GM20431 (cell line): ENCODE data around the gene BPNT1.

Source experiments
- in situ Hi-C: fragments of 300-500 bp; cut with MseI, MboI; formaldehyde crosslinking; loops from one replicate; pipeline ENCODE4 v1.15.0; 2020; ENCODE audit warnings: low sequenced_read_pairs; ENCODE audit not compliant: unreplicated experiment

BPNT1 gene

DNA sequence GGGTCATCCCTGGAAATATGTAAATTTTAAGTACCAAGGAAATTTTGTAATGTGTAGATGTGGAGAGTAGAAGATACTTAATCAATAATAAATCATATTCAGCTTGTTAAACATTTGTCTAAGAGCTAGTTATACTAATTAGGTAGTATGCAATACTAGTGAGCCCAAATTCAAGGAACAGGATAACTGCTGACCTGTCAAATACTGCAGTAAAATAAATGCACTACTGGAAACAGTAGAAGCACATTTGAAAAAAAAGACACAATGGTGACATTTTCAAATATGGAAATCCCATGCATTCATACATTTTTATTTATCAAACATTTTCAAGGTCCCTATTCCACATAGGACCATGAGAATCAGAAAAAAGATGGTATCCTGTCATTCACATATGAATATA is 70.5 kb downstream of the BPNT1 start:
- in situ Hi-C loops, result no loop called here

DNA sequence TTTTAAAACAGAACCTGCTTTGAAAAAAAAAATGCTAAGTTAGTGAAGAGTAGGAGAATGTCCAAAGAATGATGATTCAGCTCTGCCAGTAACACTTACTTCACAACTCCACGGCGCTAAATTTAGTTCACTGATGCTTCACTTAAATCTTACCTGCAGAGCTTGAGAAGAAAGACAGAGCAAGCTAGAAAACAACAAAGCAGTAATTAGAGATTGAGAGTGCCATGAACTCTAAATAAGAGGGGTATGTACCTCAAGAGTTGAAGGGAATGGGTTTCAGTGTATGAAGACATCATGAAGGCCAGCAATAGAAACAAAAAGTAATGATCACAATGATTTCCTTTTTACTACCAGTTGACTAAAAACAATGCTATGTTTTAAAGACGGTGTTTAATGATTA is 76.1 kb downstream of the BPNT1 start:
- in situ Hi-C loops, result no loop called here

DNA sequence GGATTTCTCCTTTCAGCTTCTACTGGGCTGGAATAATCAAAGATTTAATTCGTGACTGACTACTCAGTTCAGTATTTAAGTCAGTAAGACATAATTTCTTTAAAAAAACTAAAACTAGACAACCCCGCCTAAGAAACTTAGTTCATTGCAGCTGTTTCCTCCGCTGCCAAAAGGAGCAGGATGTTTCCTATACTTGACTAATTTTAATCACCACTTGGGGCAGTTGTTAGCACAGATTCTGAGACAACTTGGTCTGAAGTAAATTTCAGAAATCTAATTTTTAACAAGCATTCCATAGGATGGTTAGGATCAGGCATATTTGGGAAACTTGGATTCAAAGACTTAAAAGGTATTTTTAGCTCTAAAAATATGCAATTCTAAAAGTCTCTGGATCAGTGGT is 77.3 kb downstream of the BPNT1 start:
- in situ Hi-C loops, result no loop called here

DNA sequence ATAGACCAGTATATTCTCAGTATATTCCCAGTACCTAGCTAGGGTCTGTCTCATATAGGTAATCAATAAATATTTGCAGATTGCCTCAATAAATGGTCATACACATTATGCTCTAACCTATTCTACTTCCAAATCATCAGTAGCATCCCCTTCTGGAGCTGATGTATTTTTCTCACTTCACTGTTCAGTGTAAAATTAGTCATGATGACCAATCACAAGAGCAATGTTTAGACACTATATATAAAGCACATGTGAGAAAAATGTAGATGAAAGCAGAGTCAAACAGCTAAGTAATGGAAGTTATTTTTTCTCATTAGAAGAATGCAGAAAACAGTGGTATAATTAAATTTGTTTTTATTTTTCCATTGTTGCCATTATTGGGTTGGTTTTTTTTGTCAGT is 78.0 kb downstream of the BPNT1 start:
- in situ Hi-C loops, result no loop called here
